Measurements from ENCODE around the gene ELL2.

The ELL2 gene

GRCh38 chr5:95961617-95962474, at the start of gene ELL2:
TSS of gene ELL2 (minus strand) at chr5:95961851. CDS start at chr5:95961721, 130 bp downstream.
- DNase-seq, result peak; percentile 96

- no peak for DNase-seq
Observed at GRCh38 chr5:96008987-96009647, 47.5 kb upstream of the ELL2 start.

GRCh38 chr5:96008487-96008886, 46.8 kb upstream of the ELL2 start:
- no peak for DNase-seq

GRCh38 chr5:96007051-96007450, 45.4 kb upstream of the ELL2 start:
- no peak for DNase-seq

- no peak for DNase-seq
Observed at GRCh38 chr5:96006291-96006690, 44.6 kb upstream of the ELL2 start.

GRCh38 chr5:96004754-96005153, 43.1 kb upstream of the ELL2 start:
- no peak for DNase-seq

- no peak for DNase-seq
Observed at GRCh38 chr5:96004087-96004486, 42.4 kb upstream of the ELL2 start.

GRCh38 chr5:96001262-96001661, 39.6 kb upstream of the ELL2 start:
- no peak for DNase-seq

- DNase-seq, result no peak
Observed at GRCh38 chr5:96000308-96000707, 38.7 kb upstream of the ELL2 start.

GRCh38 chr5:95996904-95997723, 35.5 kb upstream of the ELL2 start:
- no peak for DNase-seq

GRCh38 chr5:95995962-95996489, 34.4 kb upstream of the ELL2 start:
- no peak for DNase-seq

GRCh38 chr5:95993776-95994175, 32.1 kb upstream of the ELL2 start:
- no peak for DNase-seq

GRCh38 chr5:95993266-95993665, 31.6 kb upstream of the ELL2 start:
- DNase-seq, result no peak

GRCh38 chr5:95989283-95990048, 27.8 kb upstream of the ELL2 start:
- DNase-seq, result no peak

- no peak for DNase-seq
Observed at GRCh38 chr5:95988877-95989276, 27.2 kb upstream of the ELL2 start.

- DNase-seq, result no peak
Observed at GRCh38 chr5:95988094-95988493, 26.4 kb upstream of the ELL2 start.

- no peak for DNase-seq
Observed at GRCh38 chr5:95986937-95987520, 25.4 kb upstream of the ELL2 start.

GRCh38 chr5:95986001-95986400, 24.4 kb upstream of the ELL2 start:
- DNase-seq, result no peak

- no peak for DNase-seq
Observed at GRCh38 chr5:95985249-95985648, 23.6 kb upstream of the ELL2 start.

- no peak for DNase-seq
Observed at GRCh38 chr5:95984287-95984938, 22.8 kb upstream of the ELL2 start.

- DNase-seq, result no peak
Observed at GRCh38 chr5:95983509-95983908, 21.9 kb upstream of the ELL2 start.
